Stimulated activated CD4-positive, alpha-beta T cell treated with anti-CD3 and anti-CD28 coated beads, Interleukin-15, amount 100 ng/mL, for 1 hour (primary cell): ENCODE results near the gene DGKB.

Experiments
- DNase-seq, 2 donors: peaks; one replicate each; pipeline ENCODE4 v3.0.0-alpha.2; 2020; ENCODE audit warnings: low read depth in 1 of 2, low spot score in 1 of 2

Gene DGKB

DNA sequence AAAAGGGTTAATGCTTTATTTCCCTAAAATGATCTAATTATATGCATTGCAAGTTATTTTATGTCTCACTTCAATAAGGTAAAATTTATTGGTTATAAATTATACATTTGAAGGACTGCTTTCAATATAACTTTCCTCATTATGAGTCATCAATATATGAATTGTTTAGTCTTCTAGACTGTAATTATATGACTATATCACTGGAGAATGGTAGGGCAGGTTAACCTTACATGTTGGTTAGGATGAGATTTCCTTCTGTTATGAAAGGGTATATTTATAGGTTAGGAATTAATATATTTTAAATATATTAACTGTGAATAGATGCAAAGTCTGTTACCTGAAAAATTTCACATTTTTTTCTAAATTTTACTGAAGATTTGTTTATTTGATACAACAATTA, 506.7 kb downstream of the DGKB start:
- DNase-seq = no peak

DNA sequence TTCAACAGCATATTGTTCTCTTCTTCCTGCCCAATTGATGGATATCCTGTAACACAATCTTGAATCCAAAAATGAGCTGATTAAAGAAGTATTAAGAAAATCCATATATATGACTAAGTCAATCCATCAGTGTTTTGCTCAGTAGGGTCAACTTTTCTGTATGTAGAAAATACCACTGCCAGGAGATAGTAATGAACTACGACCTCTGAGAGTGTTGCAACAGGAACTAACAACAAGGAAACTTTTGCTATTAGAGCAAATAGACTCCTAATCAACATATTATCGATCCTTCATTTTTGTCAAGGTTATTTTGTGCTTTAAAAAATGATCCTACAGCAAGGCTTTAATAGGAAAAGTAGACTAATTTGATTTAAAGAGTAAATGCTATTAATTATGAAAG, 507.8 kb downstream of the DGKB start:
- DNase-seq = no peak

DNA sequence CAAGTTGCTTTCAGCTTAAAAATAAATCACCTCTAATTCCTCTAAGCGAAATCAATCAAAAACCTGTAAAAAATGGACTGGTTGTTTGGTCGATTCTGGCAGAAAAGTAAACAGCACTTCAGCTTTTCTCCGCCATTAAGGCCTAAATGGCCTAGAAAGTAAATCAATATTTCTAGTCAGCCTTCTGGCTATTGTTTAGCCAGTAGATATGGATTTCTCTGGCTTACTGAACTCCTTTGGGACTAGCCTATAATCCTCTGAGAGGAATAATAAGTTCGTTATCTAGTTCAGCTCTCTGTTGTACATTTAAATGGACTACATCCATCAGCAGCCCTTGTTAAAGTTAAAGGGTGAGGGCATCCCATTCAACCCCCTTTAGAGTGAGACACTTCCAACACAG, 513.0 kb downstream of the DGKB start:
- DNase-seq = no peak

DNA sequence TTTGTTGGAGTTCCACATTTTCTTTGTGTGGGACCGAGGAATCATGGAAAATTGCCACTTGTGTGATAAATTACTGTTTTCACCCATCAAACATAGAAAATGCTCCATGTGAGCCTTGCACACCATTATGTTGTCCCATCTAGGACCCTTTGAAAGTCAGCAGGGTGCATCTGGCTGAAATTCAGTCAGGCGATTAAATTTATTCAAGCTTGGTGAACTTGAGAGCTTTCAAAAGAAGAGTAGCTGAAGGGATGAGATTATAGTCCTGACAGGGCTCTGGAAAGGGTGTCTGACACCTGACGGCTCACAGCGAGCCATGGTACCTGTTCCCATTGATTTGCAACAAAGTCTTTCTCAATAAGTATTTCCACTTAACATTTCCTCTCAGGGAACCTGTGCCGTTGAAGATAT, 513.4 kb downstream of the DGKB start:
- no peak for DNase-seq

DNA sequence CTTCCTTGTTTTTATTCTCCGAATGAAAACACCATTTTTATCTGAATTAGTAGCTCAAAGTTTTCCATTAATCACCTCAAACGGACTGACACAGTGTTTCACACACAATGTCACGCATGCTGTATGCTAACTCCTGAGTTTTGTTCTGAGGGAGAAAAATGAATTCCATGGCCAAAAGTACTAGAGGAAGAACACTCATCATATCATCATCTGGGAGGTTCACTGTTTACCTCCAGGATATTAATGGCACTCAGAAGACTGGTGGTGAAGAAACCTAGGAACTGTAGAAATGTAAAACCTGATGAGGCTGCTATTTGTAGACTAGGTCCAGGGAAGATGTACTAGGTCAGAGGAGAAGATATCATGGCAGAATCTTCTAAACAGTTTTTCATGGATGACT, 517.5 kb downstream of the DGKB start:
- DNase-seq = no peak

DNA sequence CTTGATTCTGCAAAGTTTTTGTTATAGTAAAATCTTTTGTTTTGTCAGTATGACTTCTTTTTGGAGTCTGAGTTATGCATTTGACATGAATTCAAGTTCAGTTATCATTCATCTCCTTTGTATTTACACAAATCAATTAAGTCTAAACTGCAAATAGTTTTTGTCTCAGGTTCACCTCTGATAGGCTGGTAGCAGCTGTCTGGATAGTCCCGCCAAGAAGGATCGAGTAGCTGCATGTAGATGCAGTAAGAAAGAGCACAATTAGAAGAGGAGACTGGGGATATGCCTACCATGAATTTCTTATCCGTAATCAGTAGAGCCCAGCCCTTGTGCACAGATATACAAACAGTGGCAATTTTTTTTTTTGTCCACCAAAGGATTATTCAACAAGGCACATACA, 520.6 kb downstream of the DGKB start:
- DNase-seq = no peak

DNA sequence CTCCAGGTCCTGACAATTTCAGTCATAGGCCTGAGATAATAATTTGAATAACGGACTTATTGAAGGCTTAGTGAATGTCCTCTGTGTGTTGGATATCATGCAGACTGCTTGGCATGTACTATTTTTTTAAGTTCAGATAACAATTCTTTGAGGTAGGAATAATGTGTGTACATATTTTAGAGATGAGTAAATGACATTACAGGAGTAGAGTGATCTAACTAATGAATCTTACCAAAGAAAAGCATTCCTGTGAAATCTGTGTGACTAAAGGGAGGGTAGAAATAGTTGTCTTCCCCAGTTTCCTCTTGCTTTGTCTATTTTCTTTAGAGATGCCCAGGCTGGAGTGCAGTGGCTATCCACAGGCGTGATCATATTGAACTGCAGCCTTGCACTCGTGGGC, 521.2 kb downstream of the DGKB start:
- DNase-seq = no peak

DNA sequence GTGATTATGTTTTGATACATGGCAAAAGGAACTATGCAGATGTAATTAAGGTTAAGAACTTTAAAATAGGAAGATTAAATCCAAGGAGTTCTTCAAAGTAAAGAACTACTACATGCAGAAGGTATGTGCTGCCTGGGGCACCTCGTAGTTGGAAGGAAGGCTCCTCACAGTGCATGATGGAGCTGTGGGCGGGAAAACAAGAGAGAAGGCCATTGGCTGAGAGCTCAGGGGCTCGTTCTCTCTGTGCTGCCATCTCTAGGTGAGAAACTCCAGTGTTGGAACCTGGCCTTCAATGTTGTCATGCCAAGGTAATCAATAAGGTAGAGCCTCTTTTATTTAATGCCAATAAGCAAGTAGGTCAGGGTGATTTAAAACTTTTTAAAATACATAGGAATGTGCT, 521.7 kb downstream of the DGKB start:
- DNase-seq = no peak

DNA sequence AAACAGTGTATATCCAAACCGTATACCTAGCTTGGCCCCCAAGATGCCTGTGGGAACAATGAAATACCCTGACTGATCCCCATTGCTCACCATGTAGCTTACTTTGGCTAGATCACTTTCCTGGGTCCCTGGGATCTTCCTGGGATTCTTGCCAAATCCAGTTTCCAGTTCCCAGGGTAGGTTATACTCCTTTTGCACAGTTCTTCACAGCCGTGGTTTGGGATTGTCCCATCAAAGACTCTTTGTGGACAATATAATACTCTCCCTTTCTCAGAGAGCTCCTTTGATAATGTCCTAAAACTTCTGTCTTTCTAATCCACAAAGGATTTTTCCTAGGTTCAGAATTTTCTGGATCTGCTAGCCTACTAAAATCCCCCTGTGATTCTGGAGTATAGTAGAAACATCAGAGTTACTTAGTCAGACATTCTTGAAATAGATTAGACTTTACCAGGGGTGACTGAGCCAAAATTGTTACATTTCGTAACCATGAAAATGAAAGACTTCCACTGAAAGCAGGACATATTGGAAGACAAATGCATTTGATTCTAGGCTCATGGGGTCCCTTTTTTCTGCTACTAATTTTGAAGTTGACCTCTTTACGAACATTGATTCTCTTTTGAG, 524.8 kb downstream of the DGKB start:
- DNase-seq = no peak

DNA sequence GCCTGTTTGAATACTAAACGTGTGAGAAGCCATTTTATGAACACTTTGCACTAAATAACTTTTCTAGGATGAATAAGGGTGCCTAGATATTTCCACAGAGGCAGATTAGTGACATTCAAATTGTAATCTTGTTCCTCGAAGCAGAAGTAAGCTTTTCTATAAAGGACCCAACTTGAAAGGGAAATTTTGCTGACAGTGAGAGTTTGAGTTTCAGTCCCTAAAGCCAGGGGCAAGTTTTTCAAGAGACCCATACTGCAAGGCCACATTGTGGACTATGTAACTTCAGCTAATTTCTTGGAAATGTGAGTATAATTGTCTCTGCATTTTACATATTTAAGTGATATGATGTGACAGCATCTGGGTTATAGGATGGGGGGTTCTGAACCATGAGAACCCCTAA, 525.8 kb downstream of the DGKB start:
- no peak for DNase-seq

DNA sequence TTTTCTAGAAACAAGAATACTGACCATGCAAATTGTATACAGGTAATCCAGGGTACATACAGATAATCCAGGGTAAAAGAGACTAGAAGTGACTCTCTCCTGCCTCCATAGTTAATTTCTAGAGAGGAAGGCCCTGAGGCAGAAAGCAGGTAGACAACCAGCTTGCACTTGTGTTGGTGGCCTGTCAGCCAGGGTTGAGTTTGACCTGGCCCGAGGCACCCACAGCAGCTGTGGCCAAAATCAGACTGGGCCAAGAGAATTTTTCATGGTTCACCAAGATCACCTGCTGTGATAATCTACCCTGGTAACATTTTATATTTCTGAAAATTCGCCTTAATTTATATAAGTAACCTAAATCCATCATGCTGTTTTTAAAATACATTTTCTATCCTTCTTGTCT, 526.6 kb downstream of the DGKB start:
- no peak for DNase-seq

DNA sequence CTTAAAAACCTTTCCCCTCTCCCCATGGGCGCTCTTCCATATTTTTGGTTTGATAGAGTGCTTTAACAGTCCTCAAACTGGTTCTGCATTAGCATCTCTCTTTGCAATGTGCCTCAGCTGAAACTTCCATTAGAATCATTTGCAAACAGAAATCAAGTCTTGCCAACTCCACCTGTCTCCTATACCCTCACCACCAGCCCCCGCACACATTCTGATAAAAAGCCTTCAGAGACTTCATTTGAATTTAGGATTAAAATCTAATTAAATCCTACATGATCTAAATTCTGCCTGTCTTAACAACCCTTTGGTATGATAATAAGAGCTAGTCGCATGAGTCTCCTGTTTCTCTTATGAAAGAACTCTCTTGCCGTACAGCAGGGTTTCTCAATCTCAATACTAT, 528.2 kb downstream of the DGKB start:
- DNase-seq = no peak

DNA sequence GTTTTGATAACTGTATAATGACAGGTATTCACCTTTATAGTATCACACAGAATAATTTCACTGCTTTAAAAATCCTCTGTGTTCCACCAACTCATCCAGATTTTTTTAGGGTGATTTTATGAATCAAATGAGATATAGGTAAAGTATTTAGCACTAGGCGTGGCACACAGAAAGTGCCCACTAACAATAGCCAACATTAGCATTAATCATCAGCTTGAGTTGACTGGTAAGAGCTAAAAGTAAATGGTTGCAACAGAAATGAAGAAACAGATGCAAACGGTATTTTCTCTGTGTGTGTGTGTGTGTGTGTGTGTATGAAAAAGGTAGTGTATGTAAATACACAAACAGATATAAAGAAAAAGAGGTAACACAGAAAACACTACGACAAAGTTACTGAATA, 534.3 kb downstream of the DGKB start:
- no peak for DNase-seq

DNA sequence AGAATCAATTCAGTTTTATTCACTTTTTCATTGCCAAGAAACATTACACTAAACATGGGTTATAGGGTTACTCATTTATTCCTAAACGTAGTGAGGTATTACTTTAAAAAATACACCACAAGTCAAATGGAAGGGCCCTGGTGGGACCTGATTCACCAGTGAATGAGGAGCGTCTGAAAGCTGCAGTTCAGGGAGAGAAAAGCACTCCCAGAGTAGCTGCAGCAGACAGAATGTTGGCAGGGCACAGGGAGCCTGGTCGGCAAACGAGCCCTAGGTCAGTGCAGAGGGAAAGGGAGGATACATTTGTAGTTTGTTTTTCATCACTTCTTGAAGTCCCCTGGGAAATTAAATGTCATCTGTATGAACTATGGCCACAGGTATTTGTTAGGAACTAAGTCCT, 551.4 kb downstream of the DGKB start:
- DNase-seq = no peak

DNA sequence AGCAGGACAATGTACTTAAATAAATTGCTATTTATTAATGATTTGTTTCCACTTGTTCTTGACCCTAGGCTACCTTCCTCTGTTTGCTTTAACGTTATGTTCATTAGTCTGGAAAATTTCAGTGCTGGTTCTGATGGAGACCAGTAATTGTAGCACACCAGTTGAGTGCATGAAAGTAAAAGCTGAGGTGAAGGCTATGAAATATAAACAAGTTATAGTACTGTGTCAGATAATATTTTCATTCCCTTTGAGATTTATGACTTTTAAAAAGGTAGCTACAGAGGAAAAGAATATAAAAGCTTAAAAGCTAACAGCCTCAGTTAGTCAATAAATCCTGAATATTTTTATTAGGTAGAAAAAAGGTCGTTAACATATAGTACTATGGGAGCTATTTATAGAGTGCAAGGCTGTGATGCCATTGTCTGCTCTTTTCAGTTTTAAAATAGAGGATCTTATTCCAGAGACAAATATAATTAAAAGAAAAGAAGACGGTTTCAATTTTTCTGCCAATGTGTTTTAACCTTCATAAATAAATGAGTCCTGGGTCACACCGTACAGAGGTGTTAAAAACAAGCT, 561.3 kb downstream of the DGKB start:
- DNase-seq = no peak

DNA sequence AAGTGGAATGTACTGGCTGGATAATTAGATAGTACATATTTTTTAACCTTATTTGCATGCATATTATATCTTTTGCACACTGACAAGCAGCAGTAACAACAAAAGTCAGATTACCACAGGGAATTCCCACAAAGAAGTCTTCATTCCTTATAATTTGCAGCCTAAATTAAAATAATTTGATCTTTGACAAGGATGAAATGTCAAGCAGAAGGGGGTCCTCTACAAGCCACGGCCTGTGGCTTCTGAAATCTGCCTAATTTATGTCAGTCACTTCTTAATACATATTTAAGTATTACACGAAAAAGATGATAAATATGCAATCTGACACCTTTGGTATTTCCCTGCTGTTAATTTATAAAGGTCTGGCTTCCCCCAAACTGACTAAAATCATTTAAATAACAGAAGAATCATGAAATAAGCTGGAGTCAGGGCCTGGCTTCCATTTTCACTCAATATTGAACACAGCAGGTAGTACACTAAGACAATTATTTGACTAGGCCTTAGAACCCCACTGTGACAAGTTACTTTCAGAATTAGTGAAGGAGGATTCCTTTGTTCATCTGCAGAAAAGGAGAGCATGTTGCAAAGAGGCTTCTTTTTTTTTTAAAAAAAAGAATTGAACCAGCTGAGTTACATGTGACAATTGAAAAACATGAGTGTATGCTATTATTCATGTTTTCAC, 562.0 kb downstream of the DGKB start:
- DNase-seq = no peak

DNA sequence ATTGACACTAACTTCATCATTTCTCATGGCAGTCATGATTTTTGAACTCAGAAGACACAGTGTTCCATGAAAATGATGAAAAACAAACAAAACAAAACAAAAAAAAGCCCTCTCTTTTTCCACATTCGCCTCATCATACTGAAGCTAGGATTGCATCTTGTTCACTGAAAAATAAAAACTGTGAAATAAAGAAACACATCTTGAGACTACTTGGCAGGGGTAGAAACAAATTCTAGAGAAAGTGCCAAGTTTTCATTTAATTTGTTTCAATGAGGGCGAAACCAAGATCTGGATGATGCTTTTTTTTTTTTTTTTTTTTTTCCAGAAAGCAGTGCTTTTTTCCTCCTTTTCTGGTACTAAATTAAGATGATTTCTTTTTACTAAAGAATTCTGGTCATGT, 562.7 kb downstream of the DGKB start:
- no peak for DNase-seq

DNA sequence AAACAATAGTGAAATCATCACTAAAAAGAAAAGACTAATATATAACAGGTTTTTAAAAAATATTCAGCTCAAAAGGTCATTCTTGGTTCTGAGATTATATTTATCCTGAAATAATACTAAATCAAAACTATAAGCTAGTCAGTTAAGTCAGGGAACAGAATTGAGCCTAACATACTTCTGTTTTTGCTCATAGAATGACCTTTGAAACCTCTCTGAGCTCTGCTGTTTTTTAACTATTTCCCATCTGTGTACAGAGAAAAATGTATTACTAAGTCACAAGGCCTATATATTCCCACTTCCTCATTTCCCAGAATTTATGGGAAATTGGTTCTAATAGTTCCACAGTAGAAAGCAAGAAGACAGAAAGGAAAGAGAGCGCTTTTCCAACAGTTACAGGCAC, 566.3 kb downstream of the DGKB start:
- no peak for DNase-seq

DNA sequence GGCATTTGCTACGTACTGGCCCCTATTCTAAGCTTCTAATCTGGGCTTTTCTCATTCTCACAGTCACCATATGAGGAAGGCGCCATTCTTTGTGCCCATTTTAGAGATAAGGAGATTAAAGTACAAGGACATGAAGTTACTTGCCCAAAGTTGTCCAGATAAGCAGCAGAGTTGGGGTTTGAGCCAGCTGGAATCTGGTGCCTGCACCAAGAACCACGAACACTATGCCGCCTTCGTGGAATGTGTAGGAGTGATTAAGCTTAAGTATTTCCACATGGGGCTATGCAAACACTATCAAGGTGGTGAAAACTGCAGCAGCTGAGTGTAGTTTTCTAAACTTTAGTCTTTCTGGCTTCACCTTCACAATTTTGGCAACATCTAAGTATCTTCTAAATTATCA, 570.4 kb downstream of the DGKB start:
- no peak for DNase-seq

DNA sequence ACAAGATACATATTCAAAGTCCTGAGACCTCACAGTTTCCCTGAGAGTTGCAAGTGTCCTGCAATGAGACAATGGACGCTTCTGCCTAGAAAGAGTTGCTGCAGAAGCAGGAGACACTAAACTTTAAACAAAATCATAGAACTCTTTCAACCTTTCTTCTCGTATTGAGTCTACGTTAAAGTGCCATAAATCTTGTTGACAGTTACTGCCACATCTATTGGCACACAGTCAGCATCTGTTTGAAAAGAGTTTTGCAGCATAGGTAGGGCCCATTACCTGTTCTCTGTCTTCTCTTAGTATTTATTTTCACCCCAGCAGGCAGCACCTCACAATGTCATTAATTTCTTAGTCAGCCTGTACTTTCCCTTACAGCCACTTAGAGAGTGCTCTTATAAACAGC, 577.8 kb downstream of the DGKB start:
- DNase-seq = no peak

DNA sequence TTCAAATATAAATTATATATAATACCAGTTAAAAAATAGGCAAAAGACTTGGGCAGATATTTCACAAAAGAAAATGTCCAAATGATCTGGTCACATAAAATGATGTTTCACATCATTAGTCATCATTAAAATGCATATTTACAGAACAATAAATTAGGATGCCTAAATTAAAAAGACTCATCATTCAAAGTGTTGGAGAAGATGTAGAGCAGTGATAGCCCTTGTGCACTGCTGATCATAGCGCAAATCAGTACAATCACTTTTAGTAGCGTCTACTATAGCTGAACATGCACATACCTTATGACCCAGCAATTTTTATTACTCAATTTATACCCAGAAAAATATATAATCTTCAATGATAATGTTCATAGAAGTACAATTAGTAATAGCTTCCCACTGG, 579.8 kb downstream of the DGKB start:
- no peak for DNase-seq

DNA sequence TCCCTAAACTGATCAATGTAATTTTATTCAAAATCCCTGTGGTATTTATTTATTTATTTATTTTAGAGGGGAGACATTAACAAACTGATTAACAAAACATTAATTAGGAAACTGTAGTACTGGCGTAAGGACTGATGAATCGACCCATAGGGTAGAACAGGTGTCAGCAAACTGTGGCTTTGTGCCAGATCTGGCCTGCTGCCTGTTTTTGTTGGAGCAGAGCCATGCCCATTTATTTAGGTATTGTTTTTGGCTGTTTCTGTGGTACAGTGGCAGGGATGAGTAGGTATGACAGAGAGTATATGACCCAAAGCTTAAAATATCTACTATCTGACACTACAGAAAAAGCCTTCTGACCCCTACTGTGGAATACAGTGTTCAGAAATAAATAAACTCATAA, 580.6 kb downstream of the DGKB start:
- DNase-seq = no peak

DNA sequence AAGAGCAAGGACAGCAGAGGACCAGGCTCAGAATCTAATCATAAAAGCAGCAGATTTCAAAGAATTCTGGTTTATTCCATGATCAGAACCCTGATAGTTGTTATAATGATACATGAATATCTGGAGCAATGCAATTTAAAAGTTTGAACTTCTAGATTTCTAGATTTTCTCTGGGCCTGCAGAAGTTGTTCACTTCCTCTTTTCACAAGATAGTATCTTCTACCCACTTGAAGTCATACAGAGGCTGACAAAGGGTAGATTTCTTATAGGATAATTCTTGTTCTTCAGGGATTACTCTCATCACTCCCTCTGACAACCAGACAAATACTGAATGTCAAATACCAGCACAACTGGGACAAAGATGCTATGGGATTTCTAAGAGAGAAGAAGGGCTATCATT, 593.1 kb downstream of the DGKB start:
- no peak for DNase-seq
